Uterus (tissue), 2 donors: ENCODE measurements around the gene MAPK6.

Experiments used
- POLR2A ChIP-seq, 2 donors: fragments of 450-650 bp; IDR thresholded peaks; one replicate each; pipeline ENCODE4 v1.6.1; 2016; ENCODE audit warnings: antibody characterized with exemption in 2 of 2, mild to moderate bottlenecking in 1 of 2, moderate library complexity in 1 of 2
- TF ChIP-seq, protein P1 (sequence below), 4 experiments: fragments of 200-600 bp in 2 of 4; fragments of 450-650 bp in 2 of 4; sonication (generic) in 2 of 4; IDR thresholded peaks; one replicate each; pipeline ENCODE4 v1.5.1; 2016 to 2019; ENCODE audit warnings: antibody characterized with exemption in 4 of 4, mild to moderate bottlenecking in 2 of 4, moderate library complexity in 1 of 4

DNA sequence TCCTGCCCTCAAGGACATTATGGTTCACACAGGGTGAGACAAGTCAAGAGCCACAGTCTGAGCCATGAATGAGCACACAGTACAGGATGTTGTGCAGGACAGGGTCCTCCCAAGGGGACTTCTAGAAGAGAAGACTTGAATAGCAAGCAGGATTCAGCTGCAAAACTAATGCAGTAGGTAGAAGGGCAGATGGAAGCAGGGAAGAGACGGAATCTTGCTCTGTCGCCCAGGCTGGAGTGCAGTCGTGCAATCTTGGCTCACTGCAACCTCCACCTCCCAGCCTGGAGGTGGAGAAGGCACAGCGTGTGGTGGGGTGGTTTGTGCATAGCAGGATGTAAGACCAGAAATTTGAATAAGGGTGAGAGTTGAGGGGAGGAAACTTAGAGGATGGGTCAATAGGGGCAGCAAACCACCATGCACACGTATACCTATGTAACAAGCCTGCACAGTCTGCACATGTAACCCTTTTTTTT is 85.5 kb downstream of the MAPK6 start:
- TF ChIP-seq, protein P1, sequence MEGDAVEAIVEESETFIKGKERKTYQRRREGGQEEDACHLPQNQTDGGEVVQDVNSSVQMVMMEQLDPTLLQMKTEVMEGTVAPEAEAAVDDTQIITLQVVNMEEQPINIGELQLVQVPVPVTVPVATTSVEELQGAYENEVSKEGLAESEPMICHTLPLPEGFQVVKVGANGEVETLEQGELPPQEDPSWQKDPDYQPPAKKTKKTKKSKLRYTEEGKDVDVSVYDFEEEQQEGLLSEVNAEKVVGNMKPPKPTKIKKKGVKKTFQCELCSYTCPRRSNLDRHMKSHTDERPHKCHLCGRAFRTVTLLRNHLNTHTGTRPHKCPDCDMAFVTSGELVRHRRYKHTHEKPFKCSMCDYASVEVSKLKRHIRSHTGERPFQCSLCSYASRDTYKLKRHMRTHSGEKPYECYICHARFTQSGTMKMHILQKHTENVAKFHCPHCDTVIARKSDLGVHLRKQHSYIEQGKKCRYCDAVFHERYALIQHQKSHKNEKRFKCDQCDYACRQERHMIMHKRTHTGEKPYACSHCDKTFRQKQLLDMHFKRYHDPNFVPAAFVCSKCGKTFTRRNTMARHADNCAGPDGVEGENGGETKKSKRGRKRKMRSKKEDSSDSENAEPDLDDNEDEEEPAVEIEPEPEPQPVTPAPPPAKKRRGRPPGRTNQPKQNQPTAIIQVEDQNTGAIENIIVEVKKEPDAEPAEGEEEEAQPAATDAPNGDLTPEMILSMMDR (IDR thresholded peaks at IDR 0.05): no peak
- no peak for TF ChIP-seq POLR2A (IDR thresholded peaks at IDR 0.05)
